ENCODE data around the gene BRAT1.
A peak's percentile ranks its signal among the peaks of the same experiment; 100 is the strongest.

The BRAT1 gene

GRCh38 chr7:2509298-2509906 is 45.9 kb downstream of the BRAT1 start:
- no peak for DNase-seq

- DNase-seq: peak in 1 of 2 experiments; percentile 18
These were observed 46.8 kb downstream of the BRAT1 start for GRCh38 chr7:2508327-2509215.

- DNase-seq: no peak
These were observed 47.4 kb downstream of the BRAT1 start for GRCh38 chr7:2507917-2508306.

GRCh38 chr7:2507208-2507916 is 48.0 kb downstream of the BRAT1 start:
- DNase-seq: no peak

- no peak for DNase-seq
These were observed 49.9 kb downstream of the BRAT1 start for GRCh38 chr7:2505401-2505800.

- DNase-seq: no peak
These were observed 50.4 kb downstream of the BRAT1 start for GRCh38 chr7:2504889-2505375.

GRCh38 chr7:2504128-2504888 is 51.0 kb downstream of the BRAT1 start:
- DNase-seq: no peak

- no peak for DNase-seq
These were observed 52.0 kb downstream of the BRAT1 start for GRCh38 chr7:2503056-2503941.

- no peak for DNase-seq
These were observed 52.7 kb downstream of the BRAT1 start for GRCh38 chr7:2502647-2502966.

- DNase-seq: no peak
These were observed 53.2 kb downstream of the BRAT1 start for GRCh38 chr7:2501947-2502646.

- DNase-seq: no peak
These were observed 54.6 kb downstream of the BRAT1 start for GRCh38 chr7:2500701-2501100.

- peak in 1 of 2 experiments; percentile 8 for DNase-seq
These were observed 55.4 kb downstream of the BRAT1 start for GRCh38 chr7:2499719-2500430.

- no peak for DNase-seq
These were observed 56.1 kb downstream of the BRAT1 start for GRCh38 chr7:2499181-2499580.

GRCh38 chr7:2498708-2499107 is 56.6 kb downstream of the BRAT1 start:
- DNase-seq: peak in 1 of 2 experiments; percentile 51

- DNase-seq: peak in 1 of 2 experiments; percentile 62
These were observed 57.6 kb downstream of the BRAT1 start for GRCh38 chr7:2497500-2498336.

GRCh38 chr7:2497065-2497464 is 58.3 kb downstream of the BRAT1 start:
- DNase-seq: no peak

GRCh38 chr7:2496375-2496774 is 58.9 kb downstream of the BRAT1 start:
- no peak for DNase-seq

- DNase-seq: peak in 1 of 2 experiments; percentile 43
These were observed 59.7 kb downstream of the BRAT1 start for GRCh38 chr7:2495418-2496299.
